Measurements from ENCODE around the gene GAS6. TPM values are rescaled to one million over a fixed set of nuclear protein-coding genes. Genes with fewer than 3 reads are reported as not detected.

GAS6 gene
- total RNA-seq, 1 experiment from 2014 or later: 49.4 TPM

- POLR2A ChIA-PET: no interaction called here
- no peak overlapping the region for H2AFZ ChIP-seq (ENCODE audit: low read depth, low read length, poor library complexity, severe bottlenecking)
- no peak for ATAC-seq
Measured at GRCh38 chr13:113803409-113804016, 60.4 kb downstream of the GAS6 start.

More at GRCh38 chr13:113803409-113804016, 60.4 kb downstream of the GAS6 start:
- intact Hi-C loops (cut with micrococcal nuclease): no loop called here
- Histone ChIP-seq H3K4me3 (replicated peaks in 1 of 2; ENCODE audit: low read depth in 1 of 2, low read length in 2 of 2) (no peak overlapping the region), H3K9ac (ENCODE audit: low read length) (no peak overlapping the region), H3K79me2 (ENCODE audit: insufficient read depth, low read length) (no peaks in the 10 kb centered on the region), H3K27me3 (ENCODE audit: insufficient read depth, low read length) (no peaks in the 10 kb centered on the region), H3K27ac (ENCODE audit: low read depth, low read length) (no peak overlapping the region), H3K4me2 (ENCODE audit: low read length) (no peak overlapping the region), H4K20me1 (ENCODE audit: insufficient read depth) (no peaks in the 10 kb centered on the region), H3K4me1 (ENCODE audit: control insufficient read depth in 1 of 2, insufficient read depth in 2 of 2, low read length in 2 of 2) (peaks cover 0 to 7% of the 10 kb centered on the region in 2 experiments; a peak in 2 of 4 replicates), H3K36me3 (ENCODE audit: control insufficient read depth in 1 of 2, insufficient read depth in 2 of 2, low read length in 2 of 2) (no peaks in the 10 kb centered on the region), H3K9me3 (ENCODE audit: control insufficient read depth in 1 of 2, insufficient read depth in 1 of 2, low read depth in 1 of 2, low read length in 2 of 2) (peaks cover 4 to 9% of the 10 kb centered on the region in 2 experiments; a peak in 2 of 4 replicates), H3K9me2 (ENCODE audit: insufficient read depth) (no peaks in the 10 kb centered on the region)
- ChIA-PET CTCF (no interaction called here), RAD21 (ENCODE audit: low non-redundant PET in 1 of 2, low total read pairs in 2 of 2, uncharacterized antibody in 2 of 2, unreplicated experiment in 2 of 2) (no interaction called here)
- BruUV-seq (replicated peaks): no TSS peak
- TF ChIP-seq EZH2 (IDR thresholded peaks at IDR 0.05) (no peak), POLR2A (IDR thresholded peaks at IDR 0.05; ENCODE audit: borderline replicate concordance, extremely low read depth, insufficient read depth, insufficient read length) (no peak), ZNF274 (IDR thresholded peaks at IDR 0.05; ENCODE audit: low read depth, low read length) (no peak), FOSL1 (IDR thresholded peaks at IDR 0.05; ENCODE audit: low read depth) (no peak), CTCF (IDR thresholded peaks at IDR 0.05 in 2 of 3, conservative IDR thresholded peaks at IDR 0.05 in 1 of 3; ENCODE audit: borderline replicate concordance in 1 of 3, insufficient read depth in 1 of 3, low read depth in 2 of 3, low read length in 2 of 3) (no peak), YY1 (IDR thresholded peaks at IDR 0.05; ENCODE audit: extremely low read depth, insufficient replicate concordance, low read depth, low read length) (no peak), ZBTB33 (IDR thresholded peaks at IDR 0.05; ENCODE audit: extremely low read depth, insufficient replicate concordance, low read length) (no peak), CBX3 (IDR thresholded peaks at IDR 0.05; ENCODE audit: low read depth) (no peak), JUND (IDR thresholded peaks at IDR 0.05) (no peak), SIN3A (IDR thresholded peaks at IDR 0.05; ENCODE audit: low read depth) (no peak), SRF (IDR thresholded peaks at IDR 0.05; ENCODE audit: low read depth) (no peak)
- DNase-seq (ENCODE audit: low read depth, low spot score): no peak

Measured in HCT116 (cell line).